Endothelial cell of umbilical vein (primary cell): Measurements from ENCODE around the gene SLC12A3.

Experiments
- CTCF ChIP-seq, 2 donors: IDR thresholded peaks; 1 replicate in 1 of 2; 2 replicates in 1 of 2; pipeline ENCODE4 v1.5.1; 2011; ENCODE audit warnings: low read length in 2 of 2, mild to moderate bottlenecking in 2 of 2, moderate library complexity in 2 of 2, control low read depth in 1 of 2, inconsistent platforms in 1 of 2, low read depth in 1 of 2; ENCODE audit not compliant: insufficient read depth in 1 of 2; ENCODE audit errors: extremely low read depth in 1 of 2
- EZH2 ChIP-seq: IDR thresholded peaks from 2 replicates; pipeline ENCODE4 v1.6.1; 2012; ENCODE audit warnings: borderline replicate concordance, low read depth, mild to moderate bottlenecking, moderate library complexity, low read length, inconsistent platforms; ENCODE audit not compliant: severe bottlenecking
- FOS ChIP-seq: IDR thresholded peaks from 2 replicates; pipeline ENCODE4 v1.6.1; 2011; ENCODE audit warnings: mild to moderate bottlenecking, low read length, moderate library complexity, borderline replicate concordance; ENCODE audit not compliant: insufficient read depth
- JUN ChIP-seq: IDR thresholded peaks from 2 replicates; pipeline ENCODE4 v1.6.1; 2011; ENCODE audit warnings: borderline replicate concordance, low read depth; ENCODE audit not compliant: insufficient read length, insufficient read depth
- MAX ChIP-seq: IDR thresholded peaks from 2 replicates; pipeline ENCODE4 v1.6.1; 2011; ENCODE audit not compliant: insufficient read depth, insufficient read length
- POLR2A ChIP-seq: IDR thresholded peaks from 2 replicates; pipeline ENCODE4 v1.6.1; 2012; ENCODE audit warnings: low read depth, mild to moderate bottlenecking, control low read depth, low read length
- POLR2AphosphoS5 ChIP-seq: IDR thresholded peaks from 2 replicates; pipeline ENCODE4 v1.6.1; 2012; ENCODE audit warnings: low read depth, mild to moderate bottlenecking, control low read depth, low read length, moderate library complexity; ENCODE audit not compliant: insufficient read depth

GRCh38 chr16:56889206-56889605, 24.2 kb downstream of the SLC12A3 start:
- TF ChIP-seq POLR2A = no peak
- no peak for TF ChIP-seq CTCF (IDR thresholded peaks at IDR 0.05; ENCODE audit: extremely low read depth in 1 of 2, insufficient read depth in 1 of 2, low read depth in 1 of 2, low read length in 2 of 2)
- TF ChIP-seq EZH2 = no peak
- TF ChIP-seq POLR2AphosphoS5 = no peak
- TF ChIP-seq MAX = no peak
- no peak for TF ChIP-seq FOS
- no peak for TF ChIP-seq JUN
